Fibroblast of lung (primary cell): ENCODE results near the gene TEX2. TPM values are rescaled to one million over a fixed set of nuclear protein-coding genes. Genes with fewer than 3 reads are reported as not detected.

Experiments used
- DNase-seq, 2 donors: peaks; one replicate each; pipeline versions ENCODE4 v3.0.0 to v3.0.0-alpha.2; 2010; ENCODE audit warnings: low read depth in 2 of 2
- H2AFZ ChIP-seq: 2 replicates; pipeline ENCODE4 v1.5.1; 2012; ENCODE audit warnings: low read length, control low read depth, inconsistent platforms
- H3K27ac ChIP-seq: 2 replicates; pipeline ENCODE4 v1.5.1; 2011; ENCODE audit warnings: low read length, control low read depth; ENCODE audit not compliant: insufficient read depth
- H3K27me3 ChIP-seq: 2 replicates; pipeline ENCODE4 v1.5.1; 2011; ENCODE audit warnings: mild to moderate bottlenecking, low read length; ENCODE audit not compliant: control insufficient read depth, insufficient read depth
- H3K36me3 ChIP-seq: 2 replicates; pipeline ENCODE4 v1.5.1; 2011; ENCODE audit warnings: low read length; ENCODE audit not compliant: control insufficient read depth, insufficient read depth
- H3K4me1 ChIP-seq: 2 replicates; pipeline ENCODE4 v1.5.1; 2011; ENCODE audit warnings: low read length; ENCODE audit not compliant: control insufficient read depth, insufficient read depth; ENCODE audit errors: extremely low read depth
- H3K4me2 ChIP-seq: 2 replicates; pipeline ENCODE4 v1.5.1; 2011; ENCODE audit warnings: low read length, control low read depth; ENCODE audit not compliant: insufficient read depth; ENCODE audit errors: extremely low read depth
- H3K4me3 ChIP-seq, 4 experiments: fragments of 200-600 bp in 1 of 4; sonication (generic) in 1 of 4; replicated peaks in 1 of 4; 2 replicates each; pipeline ENCODE4 v1.5.1; 2011 to 2016; ENCODE audit warnings: low read length in 4 of 4, low read depth in 3 of 4, mild to moderate bottlenecking in 3 of 4, control low read depth in 2 of 4, inconsistent platforms in 1 of 4, mixed read lengths in 1 of 4; ENCODE audit not compliant: insufficient read depth in 1 of 4; ENCODE audit errors: control extremely low read depth in 1 of 4
- H3K79me2 ChIP-seq: 2 replicates; pipeline ENCODE4 v1.5.1; 2012; ENCODE audit warnings: mild to moderate bottlenecking, low read length, inconsistent platforms; ENCODE audit not compliant: control insufficient read depth, insufficient read depth
- H3K9ac ChIP-seq: 2 replicates; pipeline ENCODE4 v1.5.1; 2011; ENCODE audit warnings: mild to moderate bottlenecking, low read length, control low read depth; ENCODE audit not compliant: insufficient read depth
- H3K9me3 ChIP-seq: 2 replicates; pipeline ENCODE4 v1.5.1; 2012; ENCODE audit warnings: low read depth, low read length; ENCODE audit not compliant: control insufficient read depth, insufficient read depth
- H4K20me1 ChIP-seq: 2 replicates; pipeline ENCODE4 v1.5.1; 2011; ENCODE audit warnings: low read length; ENCODE audit not compliant: control insufficient read depth, insufficient read depth; ENCODE audit errors: extremely low read depth
- CTCF ChIP-seq, 2 donors: IDR thresholded peaks in 1 of 2; conservative IDR thresholded peaks in 1 of 2; 1 replicate in 1 of 2; 2 replicates in 1 of 2; pipeline ENCODE4 v1.5.1; 2011 to 2012; ENCODE audit warnings: low read length in 2 of 2, control low read depth in 1 of 2, inconsistent platforms in 1 of 2, low read depth in 1 of 2, mild to moderate bottlenecking in 1 of 2
- EZH2 ChIP-seq: IDR thresholded peaks from 2 replicates; pipeline ENCODE4 v1.5.1; 2012; ENCODE audit warnings: low read length, control low read depth, mild to moderate bottlenecking; ENCODE audit errors: missing control alignments
- polyA plus RNA-seq, 2 donors: library from polyadenylated mRNA; depleted of rRNA in 1 of 2; stranded (reverse) in 1 of 2; unstranded in 1 of 2; fragments of >200 nt; gene quantifications; 2 replicates each; pipeline ENCODE4 v1.2.1, GENCODE V29; 2011 to 2012; ENCODE audit warnings: missing spikeins in 1 of 2
- total RNA-seq: library from RNA; depleted of rRNA; stranded (reverse); fragments of >200 nt; gene quantifications from 2 replicates; pipeline ENCODE4 v1.2.1, GENCODE V29; 2014

The TEX2 gene
- total and polyA plus RNA-seq, 2 donors (not counting 1 experiment from before 2014, with no cell fraction given), result 18.6 to 33.4 TPM

- peak in 1 of 2 donors; percentile 68 for DNase-seq
Observed at GRCh38 chr17:64103391-64104364, 159.4 kb downstream of the TEX2 start.

GRCh38 chr17:64102627-64103390 lies 160.3 kb downstream of the TEX2 start:
- Histone ChIP-seq H3K4me3 (no peak overlapping the region), H2AFZ (no peak overlapping the region), H3K9ac (no peak overlapping the region), H3K4me1 (no peaks in the 10 kb centered on the region), H3K27me3 (no peaks in the 10 kb centered on the region), H3K36me3 (no peaks in the 10 kb centered on the region), H3K79me2 (no peaks in the 10 kb centered on the region), H4K20me1 (no peaks in the 10 kb centered on the region), H3K27ac (no peak overlapping the region), H3K9me3 (no peaks in the 10 kb centered on the region), H3K4me2 (no peak overlapping the region)
- DNase-seq, result no peak
- TF ChIP-seq EZH2 (no peak), CTCF (conservative IDR thresholded peaks at IDR 0.05 in 1 of 2, IDR thresholded peaks at IDR 0.05 in 1 of 2; ENCODE audit: low read depth in 1 of 2, low read length in 2 of 2) (no peak)

More at GRCh38 chr17:64103391-64104364, 159.4 kb downstream of the TEX2 start:
- Histone ChIP-seq H3K27me3 (no peaks in the 10 kb centered on the region), H4K20me1 (no peaks in the 10 kb centered on the region), H3K79me2 (no peaks in the 10 kb centered on the region), H3K36me3 (no peaks in the 10 kb centered on the region), H3K4me3 (no peak overlapping the region), H2AFZ (no peak overlapping the region), H3K27ac (no peak overlapping the region), H3K9ac (no peak overlapping the region), H3K4me2 (no peak overlapping the region), H3K4me1 (no peaks in the 10 kb centered on the region), H3K9me3 (no peaks in the 10 kb centered on the region)
- TF ChIP-seq CTCF (conservative IDR thresholded peaks at IDR 0.05 in 1 of 2, IDR thresholded peaks at IDR 0.05 in 1 of 2; ENCODE audit: low read depth in 1 of 2, low read length in 2 of 2) (no peak), EZH2 (no peak)

GRCh38 chr17:64099543-64099942 lies 163.5 kb downstream of the TEX2 start:
- H3K27me3 ChIP-seq, result no peaks in the 10 kb centered on the region
- DNase-seq, result no peak
- H3K9ac ChIP-seq, result no peak overlapping the region
- H3K27ac ChIP-seq, result no peak overlapping the region
- no peaks in the 10 kb centered on the region for H3K9me3 ChIP-seq
- H3K4me1 ChIP-seq, result no peaks in the 10 kb centered on the region
- H3K79me2 ChIP-seq, result no peaks in the 10 kb centered on the region
- H3K4me3 ChIP-seq, result no peak overlapping the region
- no peaks in the 10 kb centered on the region for H3K36me3 ChIP-seq
- no peak overlapping the region for H3K4me2 ChIP-seq
- TF ChIP-seq CTCF (conservative IDR thresholded peaks at IDR 0.05 in 1 of 2, IDR thresholded peaks at IDR 0.05 in 1 of 2; ENCODE audit: low read depth in 1 of 2, low read length in 2 of 2), result no peak
- TF ChIP-seq EZH2, result no peak
- no peaks in the 10 kb centered on the region for H4K20me1 ChIP-seq
- no peak overlapping the region for H2AFZ ChIP-seq
